ENCODE measurements around the gene FBXO28.

The FBXO28 gene

DNA sequence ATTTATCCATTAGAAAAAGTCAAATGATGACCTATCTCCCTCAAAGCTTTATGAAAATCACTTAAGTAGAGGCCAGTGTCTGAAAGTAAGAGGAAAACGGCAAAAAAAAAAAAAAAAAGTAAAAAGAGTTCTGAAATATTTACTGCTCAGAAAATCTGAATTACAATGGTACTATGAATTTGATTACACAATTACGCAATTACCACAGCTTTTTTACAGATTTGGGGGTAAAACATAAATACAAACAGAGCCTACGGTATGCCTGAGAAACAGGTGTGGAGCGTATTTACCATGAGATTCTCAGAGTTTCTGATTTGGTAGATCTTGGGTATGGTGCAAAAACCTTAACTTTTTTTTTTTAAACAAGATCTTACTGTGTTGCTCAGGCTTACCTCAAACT, 15.9 kb upstream of the FBXO28 start:
- no peak for ATAC-seq
- TF ChIP-seq ZC3H10 (CRISPR knock-in tag; IDR thresholded peaks at IDR 0.05), result no peak
- no peak for TF ChIP-seq ISL1 (CRISPR knock-in tag; IDR thresholded peaks at IDR 0.05)
- TF ChIP-seq CSDC2 (CRISPR knock-in tag; IDR thresholded peaks at IDR 0.05), result no peak
- no peak for TF ChIP-seq PPARA (CRISPR knock-in tag; IDR thresholded peaks at IDR 0.05; ENCODE audit: borderline replicate concordance)
- TF ChIP-seq RARB (CRISPR knock-in tag; IDR thresholded peaks at IDR 0.05), result no peak
- TF ChIP-seq ESRRG (CRISPR knock-in tag; IDR thresholded peaks at IDR 0.05), result no peak
- no peak for TF ChIP-seq TOX (CRISPR knock-in tag; IDR thresholded peaks at IDR 0.05; ENCODE audit: borderline replicate concordance)
- no peak for TF ChIP-seq ARNTL (CRISPR knock-in tag; IDR thresholded peaks at IDR 0.05; ENCODE audit: borderline replicate concordance, low read depth)

GRCh38 chr1:224106568-224107281, 7.2 kb upstream of the FBXO28 start:
- TF ChIP-seq CREB5 (CRISPR knock-in tag; IDR thresholded peaks at IDR 0.05; ENCODE audit: low read depth), result no peak
- no peak for TF ChIP-seq ARNTL (CRISPR knock-in tag; IDR thresholded peaks at IDR 0.05; ENCODE audit: borderline replicate concordance, low read depth)
- no peak for TF ChIP-seq BACH2 (CRISPR knock-in tag; IDR thresholded peaks at IDR 0.05; ENCODE audit: borderline replicate concordance)
- TF ChIP-seq SNAI2 (CRISPR knock-in tag; IDR thresholded peaks at IDR 0.05), result no peak
- TF ChIP-seq, protein P1, sequence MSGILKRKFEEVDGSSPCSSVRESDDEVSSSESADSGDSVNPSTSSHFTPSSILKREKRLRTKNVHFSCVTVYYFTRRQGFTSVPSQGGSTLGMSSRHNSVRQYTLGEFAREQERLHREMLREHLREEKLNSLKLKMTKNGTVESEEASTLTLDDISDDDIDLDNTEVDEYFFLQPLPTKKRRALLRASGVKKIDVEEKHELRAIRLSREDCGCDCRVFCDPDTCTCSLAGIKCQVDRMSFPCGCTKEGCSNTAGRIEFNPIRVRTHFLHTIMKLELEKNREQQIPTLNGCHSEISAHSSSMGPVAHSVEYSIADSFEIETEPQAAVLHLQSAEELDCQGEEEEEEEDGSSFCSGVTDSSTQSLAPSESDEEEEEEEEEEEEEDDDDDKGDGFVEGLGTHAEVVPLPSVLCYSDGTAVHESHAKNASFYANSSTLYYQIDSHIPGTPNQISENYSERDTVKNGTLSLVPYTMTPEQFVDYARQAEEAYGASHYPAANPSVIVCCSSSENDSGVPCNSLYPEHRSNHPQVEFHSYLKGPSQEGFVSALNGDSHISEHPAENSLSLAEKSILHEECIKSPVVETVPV (CRISPR knock-in tag; IDR thresholded peaks at IDR 0.05), result no peak
- TF ChIP-seq PPARA (CRISPR knock-in tag; IDR thresholded peaks at IDR 0.05; ENCODE audit: borderline replicate concordance), result no peak
- TF ChIP-seq GLIS3 (CRISPR knock-in tag; IDR thresholded peaks at IDR 0.05), result no peak
- no peak for TF ChIP-seq ZFP30 (CRISPR knock-in tag; IDR thresholded peaks at IDR 0.05)
- no peak for TF ChIP-seq ZNF70 (CRISPR knock-in tag; IDR thresholded peaks at IDR 0.05)
- no peak for TF ChIP-seq RARB (CRISPR knock-in tag; IDR thresholded peaks at IDR 0.05)
- no peak for TF ChIP-seq ISL1 (CRISPR knock-in tag; IDR thresholded peaks at IDR 0.05)
- no peak for TF ChIP-seq ZNF565 (CRISPR knock-in tag; conservative IDR thresholded peaks at IDR 0.05; ENCODE audit: low read depth)
- no peak for TF ChIP-seq CSDC2 (CRISPR knock-in tag; IDR thresholded peaks at IDR 0.05)
- no peak for TF ChIP-seq OSR1 (CRISPR knock-in tag; IDR thresholded peaks at IDR 0.05)
- no peak for TF ChIP-seq TCF4 (CRISPR knock-in tag; IDR thresholded peaks at IDR 0.05; ENCODE audit: borderline replicate concordance)
- no peak for TF ChIP-seq ZNF8 (CRISPR knock-in tag; IDR thresholded peaks at IDR 0.05)
- ATAC-seq, result peak; percentile 99

DNA sequence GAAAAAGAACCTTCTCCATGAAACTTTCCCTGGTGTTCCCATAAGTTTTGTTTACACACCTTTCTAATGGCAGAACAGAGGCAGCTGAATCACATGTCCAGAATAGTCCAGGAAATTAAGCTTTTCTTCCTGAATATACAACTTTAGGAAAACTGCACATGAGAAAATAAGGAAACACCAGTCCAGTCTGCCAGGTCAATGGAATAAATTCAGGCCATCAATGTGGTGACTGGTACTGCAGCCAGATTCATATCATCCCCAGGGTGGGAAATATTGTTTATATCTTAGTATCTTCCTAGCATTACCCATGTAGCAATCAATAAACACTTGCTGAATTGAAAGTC, 6.7 kb upstream of the FBXO28 start:
- no peak for ATAC-seq
- no peak for TF ChIP-seq ZC3H10 (CRISPR knock-in tag; IDR thresholded peaks at IDR 0.05)
- TF ChIP-seq CREB5 (CRISPR knock-in tag; IDR thresholded peaks at IDR 0.05; ENCODE audit: low read depth), result no peak
- no peak for TF ChIP-seq ZFP3 (CRISPR knock-in tag; IDR thresholded peaks at IDR 0.05)
- no peak for TF ChIP-seq ZFP30 (CRISPR knock-in tag; IDR thresholded peaks at IDR 0.05)
- TF ChIP-seq ESRRG (CRISPR knock-in tag; IDR thresholded peaks at IDR 0.05), result no peak
- no peak for TF ChIP-seq ZNF8 (CRISPR knock-in tag; IDR thresholded peaks at IDR 0.05)
- TF ChIP-seq ARNTL (CRISPR knock-in tag; IDR thresholded peaks at IDR 0.05; ENCODE audit: borderline replicate concordance, low read depth), result no peak
- no peak for TF ChIP-seq GLIS3 (CRISPR knock-in tag; IDR thresholded peaks at IDR 0.05)
- no peak for TF ChIP-seq OSR1 (CRISPR knock-in tag; IDR thresholded peaks at IDR 0.05)
- TF ChIP-seq, protein P2, sequence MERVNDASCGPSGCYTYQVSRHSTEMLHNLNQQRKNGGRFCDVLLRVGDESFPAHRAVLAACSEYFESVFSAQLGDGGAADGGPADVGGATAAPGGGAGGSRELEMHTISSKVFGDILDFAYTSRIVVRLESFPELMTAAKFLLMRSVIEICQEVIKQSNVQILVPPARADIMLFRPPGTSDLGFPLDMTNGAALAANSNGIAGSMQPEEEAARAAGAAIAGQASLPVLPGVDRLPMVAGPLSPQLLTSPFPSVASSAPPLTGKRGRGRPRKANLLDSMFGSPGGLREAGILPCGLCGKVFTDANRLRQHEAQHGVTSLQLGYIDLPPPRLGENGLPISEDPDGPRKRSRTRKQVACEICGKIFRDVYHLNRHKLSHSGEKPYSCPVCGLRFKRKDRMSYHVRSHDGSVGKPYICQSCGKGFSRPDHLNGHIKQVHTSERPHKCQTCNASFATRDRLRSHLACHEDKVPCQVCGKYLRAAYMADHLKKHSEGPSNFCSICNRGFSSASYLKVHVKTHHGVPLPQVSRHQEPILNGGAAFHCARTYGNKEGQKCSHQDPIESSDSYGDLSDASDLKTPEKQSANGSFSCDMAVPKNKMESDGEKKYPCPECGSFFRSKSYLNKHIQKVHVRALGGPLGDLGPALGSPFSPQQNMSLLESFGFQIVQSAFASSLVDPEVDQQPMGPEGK (CRISPR knock-in tag; IDR thresholded peaks at IDR 0.05; ENCODE audit: borderline replicate concordance), result no peak
- no peak for TF ChIP-seq TSHZ2 (CRISPR knock-in tag; IDR thresholded peaks at IDR 0.05)
- TF ChIP-seq POU6F1 (CRISPR knock-in tag; IDR thresholded peaks at IDR 0.05; ENCODE audit: borderline replicate concordance, low read depth), result no peak
- no peak for TF ChIP-seq BACH2 (CRISPR knock-in tag; IDR thresholded peaks at IDR 0.05; ENCODE audit: borderline replicate concordance)
- TF ChIP-seq SNAI2 (CRISPR knock-in tag; IDR thresholded peaks at IDR 0.05), result no peak
- TF ChIP-seq, protein P1 (CRISPR knock-in tag; IDR thresholded peaks at IDR 0.05), result no peak
- no peak for TF ChIP-seq PPARA (CRISPR knock-in tag; IDR thresholded peaks at IDR 0.05; ENCODE audit: borderline replicate concordance)

Data from SK-N-SH treated with all-trans-retinoic acid at 6 μM for 48 hours (cell line).